ENCODE results near the gene P3H4.
A peak's percentile ranks its signal among the peaks of the same experiment; 100 is the strongest.
"Not testable (repeated sequence)": the region's sequence is repeated elsewhere in the genome, so short reads cannot be mapped to it uniquely, and the experiment has no call there.

Gene P3H4, protein sequence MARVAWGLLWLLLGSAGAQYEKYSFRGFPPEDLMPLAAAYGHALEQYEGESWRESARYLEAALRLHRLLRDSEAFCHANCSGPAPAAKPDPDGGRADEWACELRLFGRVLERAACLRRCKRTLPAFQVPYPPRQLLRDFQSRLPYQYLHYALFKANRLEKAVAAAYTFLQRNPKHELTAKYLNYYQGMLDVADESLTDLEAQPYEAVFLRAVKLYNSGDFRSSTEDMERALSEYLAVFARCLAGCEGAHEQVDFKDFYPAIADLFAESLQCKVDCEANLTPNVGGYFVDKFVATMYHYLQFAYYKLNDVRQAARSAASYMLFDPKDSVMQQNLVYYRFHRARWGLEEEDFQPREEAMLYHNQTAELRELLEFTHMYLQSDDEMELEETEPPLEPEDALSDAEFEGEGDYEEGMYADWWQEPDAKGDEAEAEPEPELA

DNA sequence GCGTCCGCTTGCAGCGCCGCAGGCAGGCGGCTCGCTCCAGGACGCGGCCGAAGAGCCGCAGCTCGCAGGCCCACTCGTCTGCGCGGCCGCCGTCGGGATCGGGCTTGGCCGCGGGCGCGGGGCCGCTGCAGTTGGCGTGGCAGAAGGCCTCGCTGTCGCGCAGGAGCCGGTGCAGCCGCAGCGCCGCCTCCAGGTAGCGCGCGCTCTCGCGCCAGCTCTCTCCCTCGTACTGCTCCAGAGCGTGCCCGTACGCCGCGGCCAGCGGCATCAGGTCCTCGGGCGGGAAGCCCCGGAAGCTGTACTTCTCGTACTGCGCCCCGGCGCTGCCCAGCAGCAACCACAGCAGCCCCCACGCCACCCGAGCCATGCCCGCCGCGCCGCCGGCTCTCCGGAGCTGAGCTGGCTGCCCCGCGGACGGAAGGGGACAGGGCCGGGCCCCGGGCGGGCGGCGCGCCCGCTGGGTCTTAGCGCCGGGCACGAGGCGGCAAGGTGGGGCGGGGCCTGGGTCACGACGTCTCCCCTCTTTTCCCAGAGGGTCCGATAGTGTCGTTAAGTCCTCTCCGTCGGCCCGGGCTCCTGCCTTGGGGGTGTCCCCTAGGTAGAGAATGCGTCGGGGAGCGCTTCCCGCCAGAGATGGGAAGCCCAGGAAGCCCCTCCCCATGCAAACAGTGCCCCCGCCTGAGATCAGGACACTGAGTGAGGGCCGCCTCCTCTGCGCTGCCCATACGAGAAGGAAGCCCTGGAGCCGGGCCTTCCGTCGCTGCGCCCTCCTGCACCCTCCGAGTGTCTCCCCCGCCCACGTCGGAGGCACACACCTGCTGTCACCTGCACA is at the start of gene P3H4:
TSS of gene P3H4 (minus strand) at position 401 of the 832 bp plus-strand sequence. CDS start at position 367, 34 bp downstream.
- peak; percentile 63 for DNase-seq (ENCODE audit: low read depth)

DNA sequence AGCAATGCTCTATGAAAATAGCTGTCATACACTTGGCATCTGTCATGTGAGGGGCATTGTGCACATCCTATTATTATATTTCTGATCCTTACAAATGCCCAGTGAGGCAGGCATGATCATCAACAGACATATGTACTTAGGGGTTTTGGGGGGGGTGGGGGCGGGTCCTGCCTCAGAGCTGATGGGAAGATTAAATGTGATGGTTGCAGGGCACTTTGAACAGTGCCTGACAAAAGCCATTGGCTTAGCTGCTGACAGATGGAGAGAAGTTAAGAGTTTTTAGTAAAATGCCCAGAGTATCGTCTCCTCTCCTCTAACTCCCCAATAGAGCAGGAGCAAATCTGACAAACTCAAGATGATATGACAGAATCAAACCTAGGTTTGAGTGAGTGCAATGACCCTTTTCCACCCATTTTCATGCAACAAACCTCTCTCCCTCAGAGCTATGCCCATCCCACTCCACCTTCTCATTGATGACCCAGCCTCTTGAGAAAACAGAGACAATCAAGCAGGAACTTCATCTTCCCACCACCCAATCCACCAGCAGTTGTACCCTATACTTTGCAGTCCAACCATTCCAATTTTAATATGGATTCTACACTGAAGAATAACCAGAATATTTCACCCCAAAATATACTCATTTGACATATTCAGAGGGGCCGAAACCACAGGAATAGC is 48.6 kb upstream of the P3H4 start:
- no peak for DNase-seq (ENCODE audit: low read depth)

DNA sequence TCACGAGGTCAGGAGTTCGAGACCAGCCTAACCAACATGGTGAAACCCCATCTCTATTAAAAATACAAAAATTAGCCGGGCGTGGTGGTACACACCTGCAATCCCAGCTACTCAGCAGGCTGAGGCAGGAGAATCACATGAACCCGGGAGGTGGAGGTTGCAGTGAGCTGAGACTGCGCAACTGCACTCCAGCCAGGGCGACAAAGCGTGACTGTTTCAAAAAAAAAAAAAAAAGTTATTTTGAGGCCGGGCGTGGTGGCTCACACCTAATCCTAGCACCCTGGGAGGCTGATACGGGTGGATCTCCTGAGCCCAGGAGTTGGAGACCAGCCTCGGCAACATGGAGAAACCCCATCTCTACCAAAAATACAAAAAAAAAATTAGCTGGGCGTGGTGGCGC is 39.6 kb upstream of the P3H4 start:
- DNase-seq (ENCODE audit: low read depth) = not testable (repeated sequence)

GRCh38 chr17:41849251-41849990 is 37.7 kb upstream of the P3H4 start:
- no peak for DNase-seq (ENCODE audit: low read depth)

GRCh38 chr17:41848788-41849187 is 37.0 kb upstream of the P3H4 start:
- DNase-seq (ENCODE audit: low read depth) = no peak

DNA sequence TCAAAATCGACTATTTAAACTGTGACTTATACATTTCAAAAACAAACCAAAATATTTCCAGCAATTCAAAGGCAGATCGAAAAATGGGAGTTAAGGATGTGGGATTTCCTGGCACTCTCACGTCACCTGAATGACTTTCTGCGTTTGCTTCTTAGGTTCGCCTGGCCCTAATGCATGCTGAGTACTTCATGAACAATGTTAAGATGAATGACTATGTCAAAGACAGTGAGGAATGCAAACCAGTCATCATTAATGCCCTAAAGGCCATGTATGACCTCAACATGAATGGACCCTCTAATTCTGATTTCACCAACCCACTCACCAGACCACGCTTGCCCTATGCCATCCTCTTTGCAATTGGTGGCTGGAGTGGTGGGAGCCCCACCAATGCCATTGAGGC is 33.2 kb upstream of the P3H4 start:
- no peak for DNase-seq (ENCODE audit: low read depth)

DNA sequence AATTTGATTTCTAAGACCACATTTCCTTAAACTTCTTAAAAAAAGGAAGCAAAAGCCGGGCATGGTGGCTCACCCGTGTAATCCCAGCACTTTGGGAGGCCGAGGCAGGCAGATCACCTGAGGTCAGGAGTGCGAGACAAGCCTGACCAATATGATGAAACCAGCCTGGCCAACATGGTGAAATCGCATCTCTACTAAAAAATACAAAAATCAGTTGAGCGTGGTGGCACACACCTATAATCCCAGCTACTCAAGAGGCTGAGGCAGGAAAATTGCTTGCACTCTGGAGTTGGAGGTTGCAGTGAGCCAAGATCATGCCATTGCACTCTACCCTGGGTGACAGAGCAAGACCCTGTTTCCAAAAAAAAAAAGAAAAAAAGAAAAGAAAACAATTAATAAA is 29.0 kb upstream of the P3H4 start:
- DNase-seq (ENCODE audit: low read depth) = not testable (repeated sequence)

- not testable (repeated sequence) for DNase-seq (ENCODE audit: low read depth)
Measured at GRCh38 chr17:41839448-41839847, 27.7 kb upstream of the P3H4 start.

GRCh38 chr17:41837761-41838538 is 26.2 kb upstream of the P3H4 start, which contains the start of gene KLHL10:
Gene KLHL10, plus strand, starts transcription at chr17:41837825. Its CDS starts 108 bp downstream, at chr17:41837933.
- no peak for DNase-seq (ENCODE audit: low read depth)

DNA sequence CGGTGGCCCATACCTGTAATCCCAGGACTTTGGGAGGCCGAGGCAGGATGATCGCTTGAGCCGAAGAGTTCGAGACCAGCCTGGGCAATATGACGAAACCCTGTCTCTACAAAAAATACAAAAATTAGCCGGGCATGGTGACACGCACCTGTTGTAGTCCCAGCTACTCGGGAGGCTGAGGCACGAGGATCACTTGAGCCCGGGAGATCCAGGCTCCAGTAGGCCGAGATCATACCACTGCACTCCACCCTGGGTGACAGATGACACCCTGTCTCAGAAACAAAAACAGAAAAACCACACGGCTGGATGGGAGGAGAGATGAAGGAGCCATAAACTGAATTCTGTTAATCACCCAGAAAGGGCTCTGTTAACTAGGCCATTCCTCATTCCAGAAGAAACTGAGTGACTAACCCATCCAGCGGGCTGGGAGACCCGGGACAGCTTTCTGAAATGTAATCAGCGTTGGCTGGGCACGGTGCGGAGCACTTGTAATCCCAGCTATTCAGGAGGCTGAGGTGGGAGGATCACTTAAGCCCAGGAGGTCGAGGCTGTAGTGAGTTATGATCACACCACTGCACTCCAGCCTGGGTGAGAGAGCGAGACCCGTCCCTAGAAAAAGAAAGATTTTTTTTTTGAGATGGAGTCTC is 24.9 kb upstream of the P3H4 start:
- no peak for DNase-seq (ENCODE audit: low read depth)

DNA sequence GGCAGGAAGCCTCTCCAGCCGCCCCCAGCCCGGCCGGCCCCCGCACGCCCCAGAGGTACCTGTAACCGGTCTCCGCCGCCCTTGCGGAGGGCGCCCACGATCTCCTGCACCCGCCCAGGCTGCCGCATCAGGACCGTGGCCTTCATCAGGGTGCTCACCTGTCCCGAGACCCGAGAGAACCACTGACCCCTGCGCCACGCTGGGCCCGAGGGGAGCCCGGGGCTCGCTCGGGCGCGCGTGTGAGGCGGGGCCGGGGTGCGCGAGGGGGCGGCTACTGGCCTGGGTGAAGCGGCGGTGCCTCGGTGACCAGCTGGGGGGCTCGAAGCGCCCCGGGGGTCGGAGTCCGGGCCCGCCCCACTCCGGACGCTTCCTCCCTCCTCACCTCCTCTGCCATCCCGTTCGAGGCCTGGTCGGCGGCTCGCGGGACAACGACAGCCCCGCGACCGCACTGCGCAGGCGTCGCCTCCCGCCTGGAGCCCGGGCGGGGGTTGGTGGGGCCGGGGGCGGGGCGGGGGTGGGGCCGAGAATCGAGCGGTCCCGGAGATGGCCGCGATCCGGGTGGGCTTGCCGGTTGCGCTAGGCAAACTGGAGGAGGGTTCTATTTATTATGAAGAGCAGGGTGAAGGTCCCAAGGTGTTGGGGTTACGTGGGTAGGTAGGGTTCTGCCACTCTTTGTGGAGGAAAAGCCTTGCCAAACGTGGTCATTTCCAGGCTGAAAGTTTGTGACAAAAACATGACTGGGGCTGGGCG is 24.2 kb upstream of the P3H4 start, which contains the start of gene NT5C3B:
TSS of gene NT5C3B (minus strand) at position 433 of the 750 bp plus-strand sequence. CDS start at position 394, 39 bp downstream.
- DNase-seq (ENCODE audit: low read depth) = no peak

- DNase-seq (ENCODE audit: low read depth) = no peak
Measured at GRCh38 chr17:41835214-41835799, 23.6 kb upstream of the P3H4 start.

DNA sequence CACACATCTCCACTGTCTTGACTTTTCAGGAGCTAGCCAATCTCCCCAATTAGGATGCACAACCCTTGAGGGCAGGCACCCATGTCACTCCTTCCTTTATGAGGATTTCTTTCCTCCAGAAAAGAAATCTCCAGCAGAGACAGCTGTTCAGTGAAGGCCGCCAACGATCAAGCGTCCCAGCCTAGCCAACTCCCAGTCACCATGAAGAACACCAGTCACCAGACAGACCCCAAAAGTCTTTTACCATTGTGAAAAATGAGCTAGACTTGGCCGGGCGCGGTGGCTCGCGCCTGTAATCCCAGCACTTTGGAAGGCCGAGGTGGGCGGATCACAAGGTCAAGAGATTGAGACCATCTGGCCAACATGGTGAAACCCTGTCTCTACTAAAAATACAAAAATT is 18.2 kb upstream of the P3H4 start:
- DNase-seq (ENCODE audit: low read depth) = not testable (repeated sequence)

GRCh38 chr17:41825175-41825845 is 13.6 kb upstream of the P3H4 start:
- no peak for DNase-seq (ENCODE audit: low read depth)

DNA sequence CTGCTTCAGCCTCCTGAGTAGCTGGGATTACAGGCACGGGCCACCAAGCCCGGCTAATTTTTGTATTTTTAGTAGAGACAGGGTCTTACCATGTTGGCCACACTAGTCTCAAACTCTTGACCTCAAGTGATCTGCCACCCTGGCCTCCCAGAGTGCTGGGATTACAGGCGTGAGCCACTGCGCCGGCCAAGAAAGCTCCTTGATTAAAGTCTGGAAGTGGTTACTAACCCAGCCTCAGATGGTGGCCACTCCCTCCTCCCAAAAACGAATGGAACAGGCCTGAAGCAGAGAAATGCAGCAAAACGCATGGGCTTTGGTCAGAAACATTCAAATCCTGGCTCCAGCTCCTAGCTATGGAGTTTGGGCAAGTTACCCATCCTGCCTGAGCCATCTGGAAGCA is 12.3 kb upstream of the P3H4 start:
- DNase-seq (ENCODE audit: low read depth) = no peak

DNA sequence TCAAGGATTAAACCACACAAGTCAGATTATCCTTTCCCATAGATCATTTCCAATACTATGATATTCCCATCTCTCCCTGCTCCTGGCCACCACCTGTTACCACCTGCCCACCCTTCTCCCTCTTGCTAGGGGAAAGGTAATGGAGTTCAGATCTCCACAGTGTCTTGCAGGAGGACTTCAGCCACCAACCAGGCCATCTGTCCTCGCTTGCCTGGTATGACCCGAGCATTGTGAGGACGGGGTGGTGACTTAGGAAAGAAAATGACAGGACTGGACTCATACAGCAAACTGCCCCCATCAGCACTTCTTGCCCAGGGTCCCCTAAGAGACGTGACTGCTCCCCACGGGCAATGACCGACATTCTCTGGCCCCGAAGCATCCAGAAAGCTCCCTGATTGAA is 11.8 kb upstream of the P3H4 start:
- no peak for DNase-seq (ENCODE audit: low read depth)

GRCh38 chr17:41823141-41823524 is 11.4 kb upstream of the P3H4 start:
- no peak for DNase-seq (ENCODE audit: low read depth)
